Astrocyte of the cerebellum (primary cell): ENCODE measurements around the gene LTB4R2.

Source experiments
- DNase-seq: peaks from one replicate; pipeline ENCODE4 v3.0.0-alpha.2; 2011; ENCODE audit warnings: low read depth
- H3K4me3 ChIP-seq: 2 replicates; pipeline ENCODE4 v1.5.1; 2011; ENCODE audit warnings: mild to moderate bottlenecking, low read depth, low read length, moderate library complexity
- in situ Hi-C: cut with HindIII; loops from 2 replicates; pipeline ENCODE4 v1.10.0; 2017; ENCODE audit warnings: low sequenced_read_pairs
- TF ChIP-seq, protein P1 (sequence below): IDR thresholded peaks from 2 replicates; pipeline ENCODE4 v1.5.1; 2012; ENCODE audit warnings: low read length, low read depth, moderate library complexity, mild to moderate bottlenecking; ENCODE audit errors: missing control alignments

Gene LTB4R2, protein sequence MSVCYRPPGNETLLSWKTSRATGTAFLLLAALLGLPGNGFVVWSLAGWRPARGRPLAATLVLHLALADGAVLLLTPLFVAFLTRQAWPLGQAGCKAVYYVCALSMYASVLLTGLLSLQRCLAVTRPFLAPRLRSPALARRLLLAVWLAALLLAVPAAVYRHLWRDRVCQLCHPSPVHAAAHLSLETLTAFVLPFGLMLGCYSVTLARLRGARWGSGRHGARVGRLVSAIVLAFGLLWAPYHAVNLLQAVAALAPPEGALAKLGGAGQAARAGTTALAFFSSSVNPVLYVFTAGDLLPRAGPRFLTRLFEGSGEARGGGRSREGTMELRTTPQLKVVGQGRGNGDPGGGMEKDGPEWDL

GRCh38 chr14:24309538-24310264, at the start of gene LTB4R2:
LTB4R2 (plus strand) TSS chr14:24310140; CDS start chr14:24310665, 525 bp downstream.
- in situ Hi-C loops = no loop called here
- H3K4me3 ChIP-seq = no peak within 1 kb of the TSS
- TF ChIP-seq, protein P1, sequence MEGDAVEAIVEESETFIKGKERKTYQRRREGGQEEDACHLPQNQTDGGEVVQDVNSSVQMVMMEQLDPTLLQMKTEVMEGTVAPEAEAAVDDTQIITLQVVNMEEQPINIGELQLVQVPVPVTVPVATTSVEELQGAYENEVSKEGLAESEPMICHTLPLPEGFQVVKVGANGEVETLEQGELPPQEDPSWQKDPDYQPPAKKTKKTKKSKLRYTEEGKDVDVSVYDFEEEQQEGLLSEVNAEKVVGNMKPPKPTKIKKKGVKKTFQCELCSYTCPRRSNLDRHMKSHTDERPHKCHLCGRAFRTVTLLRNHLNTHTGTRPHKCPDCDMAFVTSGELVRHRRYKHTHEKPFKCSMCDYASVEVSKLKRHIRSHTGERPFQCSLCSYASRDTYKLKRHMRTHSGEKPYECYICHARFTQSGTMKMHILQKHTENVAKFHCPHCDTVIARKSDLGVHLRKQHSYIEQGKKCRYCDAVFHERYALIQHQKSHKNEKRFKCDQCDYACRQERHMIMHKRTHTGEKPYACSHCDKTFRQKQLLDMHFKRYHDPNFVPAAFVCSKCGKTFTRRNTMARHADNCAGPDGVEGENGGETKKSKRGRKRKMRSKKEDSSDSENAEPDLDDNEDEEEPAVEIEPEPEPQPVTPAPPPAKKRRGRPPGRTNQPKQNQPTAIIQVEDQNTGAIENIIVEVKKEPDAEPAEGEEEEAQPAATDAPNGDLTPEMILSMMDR = no peak

DNA sequence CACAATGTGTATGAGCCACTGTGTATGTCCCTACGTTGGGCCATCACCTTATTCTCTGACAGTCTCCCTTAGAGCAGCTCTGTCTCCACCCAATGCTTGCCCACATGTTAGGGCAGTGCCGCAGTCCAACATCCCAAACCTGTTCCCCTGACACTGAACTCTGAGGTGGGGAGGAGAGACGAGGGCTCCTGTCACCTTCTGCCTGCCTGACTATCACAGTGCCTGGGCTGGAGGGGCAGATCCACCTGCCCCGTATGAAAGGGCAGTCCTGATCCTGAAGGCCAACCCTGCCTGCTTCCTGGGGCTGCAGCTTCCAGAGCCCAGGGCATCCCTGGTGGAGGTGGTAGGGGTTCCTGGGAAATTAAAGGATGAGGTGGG, 49.2 kb upstream of the LTB4R2 start:
- H3K4me3 ChIP-seq = no peak overlapping the region
- in situ Hi-C loops = no loop called here
- TF ChIP-seq, protein P1 = no peak
- DNase-seq = no peak

More at GRCh38 chr14:24309538-24310264, at the start of gene LTB4R2:
- DNase-seq = no peak

DNA sequence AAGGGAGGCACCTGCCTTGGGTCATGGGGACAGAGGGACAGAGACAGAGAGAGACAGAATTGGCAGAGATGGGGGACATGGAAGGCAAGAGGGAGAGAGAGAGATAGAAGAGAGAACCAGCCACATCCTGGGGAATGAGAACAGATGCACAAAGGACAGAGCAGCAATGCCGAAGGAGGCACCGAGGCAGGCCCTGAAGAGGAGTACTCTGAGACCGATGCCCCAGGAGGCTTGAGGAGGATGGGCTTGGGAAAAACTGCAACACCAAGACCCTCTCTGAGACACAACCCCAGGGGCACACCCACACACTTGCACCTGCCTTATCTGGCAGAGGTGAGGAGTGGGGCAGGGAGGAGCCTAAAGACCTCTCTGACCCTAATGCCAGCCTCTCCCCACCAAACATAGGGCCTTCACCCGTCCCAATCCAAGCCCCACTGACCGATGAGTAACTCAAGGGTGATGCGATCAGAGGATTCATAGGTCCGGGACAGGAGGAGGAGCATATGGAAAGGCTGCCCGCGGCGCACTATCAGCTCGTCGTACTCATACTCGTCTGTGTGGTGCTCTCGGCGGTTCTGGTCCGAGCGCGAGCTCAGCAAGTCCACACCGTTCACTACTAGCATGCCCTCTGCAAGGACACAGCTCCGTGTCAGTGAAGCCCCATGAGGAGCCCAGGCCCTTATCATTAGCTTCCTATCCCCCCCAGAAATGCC, 48.5 kb upstream of the LTB4R2 start:
- no peak overlapping the region for H3K4me3 ChIP-seq
- no peak for DNase-seq
- TF ChIP-seq, protein P1 = no peak
- in situ Hi-C loops = no loop called here

DNA sequence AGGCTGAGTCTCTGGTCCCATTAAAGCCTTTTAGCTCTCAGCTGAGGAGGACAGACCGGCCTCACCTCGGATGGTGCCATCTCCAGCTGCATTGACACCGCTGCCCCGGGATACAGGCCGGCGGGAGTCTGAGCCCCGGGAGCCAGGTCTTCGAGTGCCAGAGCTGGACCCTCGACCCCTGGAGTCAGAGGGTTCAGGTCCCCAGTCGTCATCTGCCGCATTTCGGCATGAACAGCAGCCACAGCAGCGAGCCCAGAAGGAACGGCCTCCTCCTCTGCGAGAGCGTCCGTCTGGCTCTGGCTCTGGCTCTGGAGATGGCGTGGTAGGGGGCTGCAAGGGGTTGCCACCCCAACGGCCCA, 48.0 kb upstream of the LTB4R2 start:
- no peak for DNase-seq
- TF ChIP-seq, protein P1 = no peak
- no peak overlapping the region for H3K4me3 ChIP-seq
- in situ Hi-C loops = no loop called here

GRCh38 chr14:24262821-24263733, 46.9 kb upstream of the LTB4R2 start, which contains the start of gene TGM1:
TGM1 (minus strand) TSS chr14:24263177; CDS start chr14:24262352, 825 bp downstream.
- TF ChIP-seq, protein P1 = no peak
- in situ Hi-C loops = no loop called here
- no peak for DNase-seq
- no peak within 1 kb of the TSS for H3K4me3 ChIP-seq

GRCh38 chr14:24263848-24264247, 46.1 kb upstream of the LTB4R2 start:
- H3K4me3 ChIP-seq = no peak overlapping the region
- no peak for DNase-seq
- TF ChIP-seq, protein P1 = no peak
- in situ Hi-C loops = no loop called here
